Stimulated activated CD8-positive, alpha-beta memory T cell treated with anti-CD3 and anti-CD28 coated beads, Interleukin-7, amount 100 ng/mL, for 4 hours (primary cell): ENCODE data around the gene FBXW7.

ENCODE experiments used
- DNase-seq, 2 donors: peaks; one replicate each; pipeline ENCODE4 v3.0.0-alpha.2; 2020; ENCODE audit warnings: low read depth in 2 of 2

Gene FBXW7

DNA sequence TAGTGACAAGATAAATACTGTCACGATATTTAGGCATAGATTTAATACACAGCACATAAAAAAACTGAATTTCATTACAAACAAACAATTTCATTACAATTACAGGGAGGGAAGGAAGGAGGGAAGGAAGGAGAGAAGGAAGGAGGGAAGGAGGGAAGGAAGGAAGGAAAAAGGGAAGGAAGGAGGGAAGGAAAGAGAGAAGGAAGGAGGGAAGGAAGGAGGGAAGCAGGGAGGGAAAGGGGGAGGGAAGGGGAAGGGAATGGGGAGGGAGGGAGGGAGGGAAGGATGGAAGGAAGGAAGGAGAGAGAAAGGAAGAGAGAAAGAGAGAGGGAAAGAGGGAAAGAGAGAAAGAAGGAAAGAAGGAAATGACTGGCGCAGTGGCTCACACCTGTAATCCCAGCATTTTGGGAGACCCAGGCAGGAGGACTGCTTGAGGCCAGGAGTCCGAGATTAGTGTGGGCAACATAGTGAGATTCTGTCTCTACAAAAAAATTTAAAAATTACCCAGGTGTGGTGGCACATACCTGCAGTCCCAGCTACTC, 64.6 kb downstream of the FBXW7 start:
- no peak for DNase-seq

DNA sequence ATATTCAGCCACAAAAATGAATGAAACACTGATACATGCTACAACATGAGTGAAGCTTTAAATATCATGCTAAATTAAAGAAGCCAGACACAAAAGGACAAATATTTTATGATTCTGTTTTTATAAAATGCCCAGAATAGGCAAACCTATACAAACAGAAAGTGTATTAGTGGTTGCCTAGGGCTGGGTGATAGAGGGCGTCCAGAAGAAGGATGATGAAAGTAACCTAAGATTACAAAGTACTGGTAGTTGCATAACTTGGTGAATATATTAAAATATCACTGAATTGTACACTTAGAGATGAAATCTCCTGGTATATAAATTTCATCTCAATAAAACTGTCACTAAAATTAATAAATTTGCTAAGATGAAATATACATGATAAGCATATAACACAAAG, 67.5 kb downstream of the FBXW7 start:
- no peak for DNase-seq

DNA sequence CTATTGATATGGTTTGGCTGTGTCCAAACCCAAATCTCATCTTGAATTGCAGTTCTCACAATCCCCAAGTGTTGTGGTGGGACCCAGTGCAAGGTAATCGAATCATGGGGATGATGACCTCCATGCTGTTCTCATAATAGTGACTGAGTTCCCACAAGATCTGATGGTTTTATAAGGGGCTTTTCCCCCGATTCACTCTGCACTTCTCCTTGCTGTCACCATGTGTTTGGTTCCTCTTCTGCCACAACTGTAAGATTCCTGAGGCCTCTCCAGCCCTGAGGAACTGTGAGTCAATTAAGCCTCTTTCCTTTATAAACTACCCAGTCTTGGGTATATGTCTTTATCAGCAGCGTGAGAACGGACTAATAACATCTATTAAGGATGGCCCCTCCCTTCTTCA, 68.8 kb downstream of the FBXW7 start:
- DNase-seq, result no peak

DNA sequence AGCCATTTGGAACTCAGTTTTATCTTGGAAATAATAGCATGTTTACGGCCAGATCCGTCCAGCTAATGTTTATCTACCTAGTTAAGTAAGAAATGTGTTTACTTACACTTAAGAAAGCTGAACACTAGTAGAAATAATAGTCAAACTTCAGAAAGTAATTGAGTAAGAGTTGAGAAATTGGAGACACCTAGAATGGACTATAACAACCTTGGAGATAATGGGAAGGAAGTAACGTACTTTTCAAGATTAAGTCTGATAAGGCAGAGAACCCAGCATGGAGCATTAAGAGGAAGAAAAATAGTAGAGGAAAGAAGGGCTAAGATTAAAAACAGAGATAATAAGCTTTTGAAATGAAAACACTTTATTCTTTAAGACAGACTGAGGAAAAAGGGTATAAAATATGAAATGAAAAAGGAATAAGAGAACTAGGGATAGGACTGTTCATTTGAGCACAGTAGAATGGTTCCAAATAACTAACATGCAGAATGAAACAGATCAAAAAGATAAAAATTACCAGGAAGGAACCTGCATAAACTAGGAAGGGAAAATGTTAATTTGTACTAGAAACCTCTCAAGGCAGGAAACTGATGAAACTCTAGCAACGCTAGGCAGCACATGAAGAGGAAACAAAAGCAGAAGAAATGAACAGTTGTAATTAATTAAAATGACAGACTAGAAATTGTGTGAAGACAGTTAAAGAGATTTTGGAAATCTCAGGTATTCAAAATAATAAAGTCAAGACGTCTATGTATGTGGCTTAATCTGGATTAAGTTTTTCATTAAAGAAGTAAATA, 71.7 kb downstream of the FBXW7 start:
- no peak for DNase-seq

DNA sequence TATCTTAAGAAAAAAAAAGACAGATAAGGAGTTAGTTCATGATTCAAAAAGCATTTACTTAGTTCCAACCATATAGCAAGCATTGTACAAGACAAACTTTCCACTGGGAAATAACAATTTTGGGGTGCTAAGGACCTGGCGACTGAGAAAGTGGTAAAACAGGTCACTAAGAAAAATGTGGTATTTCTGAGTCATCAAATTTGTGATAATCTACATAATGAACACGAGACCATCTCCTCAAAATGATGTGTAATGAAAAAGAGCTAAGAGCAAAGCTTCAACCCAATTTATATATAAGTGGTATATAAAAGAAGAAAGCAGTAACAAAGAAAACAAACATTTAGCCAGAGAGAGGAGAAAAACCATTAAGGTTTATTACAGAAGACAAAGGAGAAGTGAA, 72.3 kb downstream of the FBXW7 start:
- no peak for DNase-seq

DNA sequence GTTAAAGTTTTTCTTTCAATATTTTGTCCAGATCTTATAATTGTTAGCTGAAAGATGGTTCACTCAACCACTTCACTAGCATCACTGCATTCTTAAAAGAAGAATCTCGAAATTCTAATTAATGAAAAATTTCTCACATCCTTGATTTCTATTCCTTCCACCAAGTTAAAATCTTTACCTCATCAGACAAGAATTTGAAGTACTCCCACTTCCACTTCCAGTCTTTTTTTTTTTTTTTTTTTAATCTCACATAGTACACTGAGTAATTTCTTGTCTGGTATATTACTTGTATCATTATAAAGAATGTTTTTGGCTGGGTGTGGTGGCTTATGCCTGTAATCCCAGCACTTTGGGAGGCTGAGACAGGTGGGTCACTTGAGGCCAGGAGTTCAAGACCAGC, 73.2 kb downstream of the FBXW7 start:
- no peak for DNase-seq

DNA sequence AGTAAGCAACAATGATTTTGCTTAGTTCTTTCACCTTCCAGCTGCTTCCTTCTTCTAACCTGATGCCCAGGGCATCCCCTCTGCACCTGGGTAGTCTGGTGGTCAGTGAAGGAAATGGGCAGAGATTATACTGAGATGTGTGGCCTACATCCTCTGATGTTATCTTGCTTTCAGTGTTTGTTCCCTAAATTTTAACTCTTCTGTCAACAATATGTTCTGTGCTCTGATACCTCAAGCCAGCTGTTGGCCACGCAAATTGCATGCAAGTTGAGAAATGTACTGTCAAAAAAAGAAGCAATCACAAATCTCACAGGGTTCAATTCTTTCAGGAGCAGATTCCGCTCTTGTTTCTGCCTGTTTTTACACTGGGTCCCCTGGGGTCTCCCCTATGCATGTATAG, 73.8 kb downstream of the FBXW7 start:
- DNase-seq, result no peak

DNA sequence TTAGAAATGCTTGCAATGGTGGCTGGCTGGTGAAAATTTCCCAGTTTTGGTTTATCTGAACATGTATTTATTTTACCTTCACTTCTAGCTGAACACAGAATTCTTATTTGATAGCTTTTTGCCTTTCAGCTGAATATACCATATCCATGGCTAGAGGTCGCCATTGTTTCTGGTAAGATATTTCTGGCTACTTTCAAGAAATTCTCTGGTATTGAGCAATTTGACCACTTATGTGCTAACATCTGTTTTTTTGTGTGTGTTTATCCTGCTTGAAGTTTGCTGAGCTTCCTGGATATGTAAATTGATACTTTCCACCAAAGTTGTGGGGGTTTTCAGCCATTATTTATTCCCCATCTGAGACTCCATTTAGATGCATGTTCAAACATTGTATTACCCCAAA, 75.4 kb downstream of the FBXW7 start:
- no peak for DNase-seq

DNA sequence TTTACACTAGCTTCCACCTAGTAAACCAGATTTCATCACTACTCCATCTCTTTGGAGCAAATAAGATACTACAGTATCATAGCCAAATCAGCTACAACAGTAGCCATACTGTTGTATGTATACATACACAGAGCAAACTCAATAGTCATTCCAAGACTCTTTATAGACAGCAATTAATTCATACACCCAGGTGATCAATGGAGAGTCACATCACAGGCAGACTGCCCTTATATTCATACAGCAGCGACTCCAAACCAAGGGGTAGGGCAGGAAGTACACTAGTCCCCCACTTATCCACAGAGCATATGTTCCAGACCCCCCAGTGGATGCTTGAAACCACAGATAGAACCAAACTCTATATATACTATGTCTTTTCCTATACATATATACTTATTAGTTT, 76.6 kb downstream of the FBXW7 start:
- no peak for DNase-seq

DNA sequence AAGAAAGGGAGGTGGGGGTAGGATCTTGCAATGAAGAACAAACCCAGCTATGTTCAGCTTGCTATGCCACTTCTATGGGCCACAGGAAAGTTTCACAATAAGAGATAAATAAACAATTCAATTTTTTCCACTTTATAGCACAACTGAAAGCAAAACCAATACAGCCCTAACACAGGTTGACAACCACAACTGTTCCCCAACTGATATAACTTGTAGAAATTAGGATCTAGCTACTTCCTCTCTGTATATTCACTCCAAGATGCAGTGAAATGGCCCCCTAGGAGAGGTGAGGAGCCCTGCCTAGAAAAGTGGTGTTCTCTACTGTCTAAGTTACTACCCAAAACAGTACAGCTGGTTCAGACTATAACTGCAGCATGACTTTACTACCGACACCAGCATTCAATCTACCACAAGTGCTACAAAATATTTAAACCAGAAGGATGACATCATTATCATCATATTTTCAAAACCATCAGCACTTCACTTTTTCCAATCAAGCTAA, 77.0 kb downstream of the FBXW7 start:
- no peak for DNase-seq

DNA sequence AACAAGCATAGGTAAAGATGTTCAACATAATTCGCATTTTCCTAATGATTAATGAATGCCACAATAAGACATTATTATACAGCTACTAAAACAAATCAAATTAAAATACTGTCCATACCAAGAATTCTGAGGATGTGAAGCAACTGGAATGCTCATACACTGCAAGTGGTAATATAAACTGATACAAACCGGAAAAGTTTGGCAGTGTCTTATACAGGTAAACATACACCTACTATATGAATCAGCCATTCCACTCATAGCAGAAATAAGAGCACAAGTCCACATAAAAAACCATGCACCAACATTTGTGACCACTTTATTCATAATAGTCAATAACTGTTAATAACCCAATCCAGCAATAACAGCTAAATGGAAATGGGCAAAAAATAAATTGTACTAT, 79.3 kb downstream of the FBXW7 start:
- no peak for DNase-seq

DNA sequence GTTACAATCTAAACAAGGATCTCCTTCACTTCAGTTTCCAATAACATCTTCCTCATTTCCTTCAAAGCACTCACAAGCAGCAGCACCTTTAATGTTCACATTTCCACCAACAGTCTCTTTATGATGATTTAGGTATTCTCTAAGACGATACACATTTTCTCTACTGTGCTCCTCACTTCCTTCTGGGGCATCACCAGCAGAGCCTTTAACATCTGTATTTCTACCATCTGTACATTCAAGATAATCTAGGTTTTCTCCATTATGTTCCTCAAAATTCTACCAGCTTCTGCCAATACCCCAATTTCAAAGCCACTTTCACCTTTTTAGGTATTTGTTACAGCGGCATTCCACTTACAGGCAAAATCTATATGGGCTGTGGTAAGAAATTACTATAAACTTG, 80.6 kb downstream of the FBXW7 start:
- no peak for DNase-seq

DNA sequence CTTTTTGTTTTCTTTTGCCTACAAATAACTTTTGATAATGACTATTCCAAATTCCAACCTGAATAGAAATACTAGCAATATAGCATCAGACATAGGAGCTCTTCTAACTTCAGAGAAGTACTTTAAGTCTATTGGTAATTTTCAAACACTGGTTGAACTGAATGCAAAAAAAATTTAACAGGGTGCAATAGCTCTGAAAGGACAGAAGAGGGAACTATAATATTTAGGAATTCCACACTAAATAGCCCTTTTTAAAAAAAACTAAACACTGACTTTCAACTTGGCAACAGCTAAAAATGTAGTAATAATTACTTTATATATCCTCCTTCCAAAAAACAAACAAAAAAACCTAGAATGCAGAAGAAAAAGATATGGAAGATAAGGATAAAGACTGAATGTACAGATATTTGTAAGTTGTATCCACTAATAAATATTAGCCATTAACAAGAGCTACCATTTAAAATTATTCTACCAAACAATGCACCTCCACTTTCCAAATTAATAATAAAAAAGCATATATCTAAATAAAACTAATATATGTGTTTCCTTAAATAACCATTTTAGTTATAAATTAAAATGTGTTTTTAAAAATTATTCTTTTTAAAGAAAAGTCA, 81.4 kb downstream of the FBXW7 start:
- DNase-seq, result no peak

DNA sequence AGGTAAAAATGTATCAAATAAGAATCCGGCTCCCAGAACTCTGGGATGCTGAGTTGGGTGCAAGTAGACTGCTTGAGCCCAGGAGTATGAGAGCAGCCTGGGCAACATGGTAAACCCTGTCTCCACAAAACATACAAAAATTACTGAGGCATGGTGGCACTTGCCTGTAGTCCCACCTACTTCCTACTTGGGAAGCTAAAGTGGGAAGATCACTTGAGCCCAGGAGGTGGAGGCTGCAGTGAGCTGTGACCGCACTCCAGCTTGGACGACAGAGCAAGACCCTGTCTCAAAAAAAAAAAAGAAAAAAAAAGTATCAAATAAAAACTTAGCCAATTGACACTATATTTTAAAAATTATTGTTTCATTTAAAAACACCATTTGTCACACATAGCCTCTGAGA, 84.4 kb downstream of the FBXW7 start:
- DNase-seq, result no peak

DNA sequence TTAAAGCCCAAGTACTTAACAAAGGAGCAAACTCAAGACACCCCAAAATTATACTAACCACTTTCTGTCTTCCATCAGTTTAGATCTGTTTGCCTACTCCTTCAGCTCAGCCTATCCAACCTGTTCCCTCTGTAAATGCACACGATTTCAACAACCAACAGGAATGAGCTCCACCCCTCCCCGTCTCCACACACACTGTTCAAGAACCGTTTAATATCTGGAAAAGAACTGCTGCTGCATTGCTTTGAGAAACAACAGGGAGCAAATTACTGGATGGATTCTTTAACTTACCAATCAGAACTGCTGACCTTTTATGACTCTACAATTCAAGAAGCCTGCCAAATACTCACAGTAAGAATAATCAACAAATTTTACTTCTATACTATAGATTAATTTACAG, 87.0 kb downstream of the FBXW7 start:
- no peak for DNase-seq

DNA sequence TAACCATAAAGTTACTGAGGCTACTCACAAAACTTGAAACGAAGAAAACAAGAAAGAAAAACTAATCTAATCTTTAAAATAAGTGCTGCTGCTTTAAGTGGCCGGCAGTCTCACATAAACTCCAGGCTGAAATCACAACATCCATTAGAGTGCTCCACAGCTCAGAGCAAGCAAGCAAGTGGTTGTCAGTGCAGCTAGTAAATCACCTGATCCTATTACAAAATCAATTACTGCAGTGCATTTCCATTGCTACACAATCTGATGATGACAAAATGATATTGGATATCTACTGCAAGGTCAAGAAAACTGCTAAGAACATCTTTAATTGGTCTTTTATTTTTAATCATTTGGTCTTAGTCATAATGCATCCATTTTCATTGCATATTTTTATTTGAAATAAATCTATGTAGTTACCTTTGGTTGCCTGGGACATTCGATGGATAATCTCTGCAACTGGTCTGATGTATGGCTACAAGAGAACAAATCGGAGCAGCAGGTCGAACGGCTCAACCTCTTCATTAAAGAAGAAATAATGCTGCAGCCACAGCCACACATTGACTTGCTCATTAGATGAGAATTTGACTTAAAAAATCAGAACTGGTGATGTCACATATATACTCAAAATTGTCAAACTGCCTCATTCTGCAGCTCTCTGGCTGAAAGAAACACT, 87.7 kb downstream of the FBXW7 start:
- no peak for DNase-seq

DNA sequence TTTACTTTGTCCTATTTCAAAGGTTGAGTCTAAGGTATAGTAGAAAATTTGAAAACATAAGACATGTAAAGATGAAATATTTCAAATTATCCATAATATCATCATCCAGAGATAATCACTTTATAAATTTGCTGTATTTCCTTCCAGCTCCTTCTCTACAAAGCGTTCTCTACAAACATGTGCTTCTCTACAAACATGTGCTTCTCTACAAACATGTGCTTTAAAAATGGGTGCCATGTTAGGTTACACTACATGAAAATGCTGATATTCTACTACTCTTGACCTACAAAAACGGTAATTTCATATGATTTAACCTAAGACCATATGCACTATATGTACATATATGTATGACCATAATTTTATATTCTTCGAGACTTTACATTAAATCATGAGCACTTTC, 92.0 kb downstream of the FBXW7 start:
- no peak for DNase-seq

DNA sequence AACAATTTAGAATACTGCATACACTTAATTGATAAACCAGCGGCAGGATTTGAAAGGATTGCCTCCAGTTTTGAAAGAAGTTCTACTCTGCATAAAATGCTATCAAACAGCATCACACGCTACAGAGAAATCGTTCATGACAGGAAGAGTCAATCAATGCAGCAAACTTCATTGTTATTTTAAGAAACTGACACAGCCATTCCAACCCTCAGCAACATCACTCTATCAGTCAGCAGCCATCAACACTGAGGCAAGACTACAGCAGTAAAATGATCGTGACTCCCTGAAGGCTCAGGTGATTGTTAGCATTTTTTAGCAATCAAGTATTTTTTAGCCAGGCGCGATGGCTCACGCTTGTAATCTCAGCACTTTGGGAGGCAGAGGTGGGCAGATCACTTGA, 98.3 kb downstream of the FBXW7 start:
- DNase-seq, result no peak

DNA sequence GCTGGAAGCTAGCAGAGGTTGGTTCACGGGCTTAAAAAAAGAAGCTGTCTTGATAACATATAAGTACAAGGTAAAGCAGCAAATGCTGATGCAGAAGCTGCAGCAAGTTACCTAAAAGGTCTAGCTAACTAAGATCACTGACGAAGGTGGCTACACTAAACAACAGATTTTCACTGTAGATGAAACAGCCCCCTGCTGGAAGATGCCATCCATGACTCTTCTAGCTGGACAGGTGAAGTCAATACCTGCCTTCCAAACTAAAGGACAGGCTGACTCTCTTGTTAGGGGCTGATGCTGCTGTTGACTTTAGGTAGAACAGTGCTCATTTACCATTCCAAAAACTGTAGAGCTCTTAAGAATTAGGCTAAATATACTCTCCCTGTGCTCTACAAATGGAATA, 99.5 kb downstream of the FBXW7 start:
- no peak for DNase-seq

DNA sequence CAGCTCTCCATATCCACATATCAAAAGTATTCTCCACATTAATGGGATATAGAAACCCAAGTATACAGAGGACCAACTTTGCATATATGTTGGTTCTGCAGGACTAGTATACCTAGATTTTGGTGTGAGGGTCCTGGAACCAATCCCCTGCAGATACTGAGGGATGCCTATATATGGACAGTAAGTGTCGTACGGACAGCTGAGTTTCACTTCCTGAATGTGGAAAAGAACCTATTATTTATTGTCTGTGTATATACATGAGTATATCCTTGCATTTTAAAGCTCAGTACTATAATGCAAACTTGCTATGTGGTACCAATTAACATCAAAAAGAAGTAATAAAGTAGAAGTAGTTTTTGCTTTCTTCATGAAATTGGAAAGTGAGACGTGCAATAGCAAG, 101.9 kb downstream of the FBXW7 start:
- no peak for DNase-seq

DNA sequence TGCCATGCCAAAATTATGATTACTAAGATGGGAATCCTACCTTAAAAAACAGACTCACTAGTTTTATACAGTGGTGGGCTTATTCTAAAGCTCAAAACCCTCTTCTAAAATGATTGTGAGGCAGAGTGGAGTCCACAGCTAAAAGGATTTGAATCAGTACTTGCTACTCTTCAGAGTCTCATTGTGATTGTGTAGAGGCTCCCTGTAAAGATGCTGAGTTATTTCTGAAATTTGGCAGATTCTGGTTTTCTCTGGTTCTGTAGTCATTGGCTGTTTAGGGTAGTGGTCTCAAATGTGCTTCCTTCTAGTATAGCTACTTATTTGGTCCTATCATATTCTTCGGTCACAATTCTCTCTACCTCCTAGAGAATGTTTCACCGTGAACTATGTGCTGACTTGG, 104.1 kb downstream of the FBXW7 start:
- no peak for DNase-seq

DNA sequence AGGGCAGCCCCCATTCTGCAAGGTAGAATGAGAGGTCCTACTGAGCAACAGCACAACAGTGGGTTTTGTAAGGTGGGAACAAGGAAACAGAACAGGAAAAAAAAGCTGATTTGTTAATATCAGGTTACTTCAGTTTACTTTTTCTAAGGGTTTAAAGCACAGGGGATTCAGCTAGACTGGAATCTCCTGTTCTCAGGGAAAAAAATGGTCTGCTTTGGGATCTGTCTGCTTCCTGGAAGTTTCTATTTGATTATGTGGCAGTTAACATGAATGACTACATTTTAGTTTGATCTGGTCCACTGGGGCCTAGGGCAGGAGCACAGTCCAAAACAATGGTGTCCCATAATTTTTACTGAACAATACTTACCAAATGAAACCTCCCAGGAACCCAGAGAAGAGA, 104.6 kb downstream of the FBXW7 start:
- no peak for DNase-seq

DNA sequence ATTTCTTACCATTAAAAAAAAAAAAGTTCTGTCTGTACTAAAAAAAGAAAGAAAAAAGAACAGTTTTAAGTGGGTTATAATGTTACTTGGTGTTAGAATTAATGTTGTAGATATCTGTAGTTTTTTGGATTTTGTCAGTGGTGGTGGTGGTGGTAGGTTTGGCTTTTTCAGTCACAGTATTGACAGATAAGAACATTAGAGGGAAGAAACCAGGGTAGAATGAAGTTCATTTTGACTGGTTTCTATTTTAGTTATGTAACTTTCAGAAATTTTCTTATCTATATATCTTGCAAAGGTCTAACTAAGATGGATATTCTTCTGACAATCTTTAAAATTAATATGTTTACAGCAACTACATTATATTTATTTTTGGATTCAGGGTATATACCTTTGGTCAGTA, 105.4 kb downstream of the FBXW7 start:
- DNase-seq, result no peak
